PC-3 (cell line): ENCODE data around the gene HSD17B12. TPM values are rescaled to one million over a fixed set of nuclear protein-coding genes. Genes with fewer than 3 reads are reported as not detected.

Experiments used
- ATAC-seq: fragments of 200-7000 bp; cut with Tn5 transposase; 2 replicates; pipeline ENCODE4 v1.9.1; 2020; ENCODE audit warnings: mild to moderate bottlenecking, moderate library complexity
- BruUV-seq: library from RNA; stranded (reverse); fragments of 400-500 nt; replicated peaks from 2 replicates; lab custom pipeline; 2021; lab: Mats Ljungman, UMichigan
- CTCF ChIA-PET: fragments of 300-600 bp; sonication (Branson Sonifier 250); formaldehyde crosslinking; loops from one replicate; lab custom pipeline; 2022; ENCODE audit warnings: antibody characterized with exemption; lab: Charles Lee
- POLR2A ChIA-PET: fragments of 300-600 bp; sonication (Branson Sonifier 250); formaldehyde crosslinking; loops from one replicate; lab custom pipeline; 2022; ENCODE audit warnings: antibody characterized with exemption; ENCODE audit not compliant: unreplicated experiment; lab: Charles Lee
- DNase-seq: peaks from one replicate; pipeline ENCODE4 v3.0.0-alpha.2; 2015
- H2AFZ ChIP-seq: fragments of 300-600 bp; sonication (generic); 2 replicates; pipeline ENCODE4 v1.6.0; 2016; ENCODE audit warnings: antibody characterized with exemption, low read length
- H3F3A ChIP-seq: fragments of 300-600 bp; sonication (generic); one replicate; pipeline ENCODE4 v1.6.0; 2017; ENCODE audit warnings: antibody characterized with exemption, low read length, control low read depth, mild to moderate bottlenecking; ENCODE audit not compliant: unreplicated experiment
- H3K27ac ChIP-seq: fragments of 300-600 bp; sonication (generic); 2 replicates; pipeline ENCODE4 v1.5.1; 2016; ENCODE audit warnings: mild to moderate bottlenecking, low read length
- H3K27me3 ChIP-seq: fragments of 300-600 bp; sonication (generic); 2 replicates; pipeline ENCODE4 v1.6.1; 2016; ENCODE audit warnings: low read length, mixed read lengths
- H3K36me3 ChIP-seq: fragments of 300-600 bp; sonication (generic); 2 replicates; pipeline ENCODE4 v1.6.1; 2016; ENCODE audit warnings: low read depth, mixed run types, low read length, mixed read lengths
- H3K4me1 ChIP-seq: fragments of 300-600 bp; sonication (generic); 2 replicates; pipeline ENCODE4 v1.5.1; 2016; ENCODE audit warnings: low read length; ENCODE audit not compliant: insufficient read depth
- H3K4me2 ChIP-seq: fragments of 300-600 bp; sonication (generic); 2 replicates; pipeline ENCODE4 v1.6.0; 2016; ENCODE audit warnings: low read length
- H3K4me3 ChIP-seq: fragments of 300-600 bp; sonication (generic); 2 replicates; pipeline ENCODE4 v1.5.1; 2016; ENCODE audit warnings: mild to moderate bottlenecking, low read length, mixed read lengths
- H3K79me2 ChIP-seq: fragments of 300-600 bp; sonication (generic); 2 replicates; pipeline ENCODE4 v1.6.1; 2017; ENCODE audit warnings: low read length, mixed read lengths
- H3K9ac ChIP-seq: fragments of 300-600 bp; sonication (generic); 2 replicates; pipeline ENCODE4 v1.6.0; 2016; ENCODE audit warnings: mild to moderate bottlenecking, low read length
- H3K9me2 ChIP-seq: fragments of 300-600 bp; sonication (generic); replicated peaks from 2 replicates; pipeline ENCODE4 v1.6.1; 2016; ENCODE audit warnings: mixed run types, low read length, mixed read lengths
- H3K9me3 ChIP-seq: fragments of 300-600 bp; sonication (generic); 2 replicates; pipeline ENCODE4 v1.6.1; 2016; ENCODE audit warnings: low read length, mixed read lengths
- H4K20me1 ChIP-seq: fragments of 300-600 bp; sonication (generic); 2 replicates; pipeline ENCODE4 v1.6.1; 2016; ENCODE audit warnings: low read length, mixed read lengths
- CTCF ChIP-seq: fragments of 300-600 bp; sonication (generic); conservative IDR thresholded peaks from 2 replicates; pipeline ENCODE4 v1.5.1; 2017; ENCODE audit warnings: antibody characterized with exemption, low read depth, mild to moderate bottlenecking, low read length
- EZH2 ChIP-seq: fragments of 300-600 bp; sonication (generic); IDR thresholded peaks from one replicate; pipeline ENCODE4 v1.6.1; 2017; ENCODE audit warnings: antibody characterized with exemption, mild to moderate bottlenecking, low read length; ENCODE audit not compliant: unreplicated experiment
- EZH2phosphoT487 ChIP-seq: fragments of 300-600 bp; sonication (generic); IDR thresholded peaks from 2 replicates; pipeline ENCODE4 v1.6.1; 2018; ENCODE audit warnings: mild to moderate bottlenecking, antibody characterized with exemption, low read length, borderline replicate concordance
- intact Hi-C: fragments of 100-400 bp; cut with micrococcal nuclease; formaldehyde crosslinking; loops from 2 replicates; pipeline ENCODE4 v1.9.0; 2023
- total RNA-seq: library from RNA; depleted of rRNA; stranded (reverse); fragments of >200 nt; gene quantifications from 2 replicates; pipeline ENCODE4 v1.2.3, GENCODE V29; 2014

Gene HSD17B12
- total RNA-seq, 1 experiment from 2014 or later, result 77.6 TPM

DNA sequence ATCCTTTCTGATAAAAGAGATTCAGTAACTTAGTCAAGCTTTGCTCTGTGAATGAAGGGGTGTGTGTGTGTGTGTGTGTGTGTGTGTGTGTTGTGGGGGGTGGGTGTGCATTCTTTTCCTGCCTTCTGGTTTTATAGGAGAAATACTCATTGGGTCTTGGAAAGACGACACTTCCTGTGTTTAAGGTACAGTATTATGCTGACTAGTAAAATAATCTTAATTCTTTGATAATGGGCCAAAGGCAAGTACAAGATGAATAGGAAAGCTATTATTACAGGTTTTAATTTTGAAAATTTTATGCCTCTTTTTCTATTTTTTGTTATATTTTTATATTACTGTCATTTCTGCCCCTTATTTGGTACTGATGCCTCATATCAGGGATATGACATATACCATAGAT, 26.1 kb downstream of the HSD17B12 start:
- Histone ChIP-seq H3F3A (no peaks in the 10 kb centered on the region), H3K9me2 (no peaks in the 10 kb centered on the region), H3K4me1 (no peaks in the 10 kb centered on the region), H3K9ac (no peak overlapping the region), H3K36me3 (peaks cover 4% of the 10 kb centered on the region; the same call in 1 of the 2 replicates), H2AFZ (no peak overlapping the region), H4K20me1 (peaks cover 6% of the 10 kb centered on the region; the same call in 1 of the 2 replicates), H3K4me2 (no peak overlapping the region), H3K4me3 (no peak overlapping the region), H3K79me2 (peaks cover 78% of the 10 kb centered on the region), H3K9me3 (no peaks in the 10 kb centered on the region), H3K27ac (no peak overlapping the region), H3K27me3 (no peaks in the 10 kb centered on the region)
- TF ChIP-seq EZH2phosphoT487 (no peak), EZH2 (no peak), CTCF (no peak)
- DNase-seq (no peak), ATAC-seq (peak; percentile 40; the same call in 1 of the 2 replicates)
- POLR2A ChIA-PET, result no interaction called here
- intact Hi-C loops, result loop anchor here (10.0 kb wide), 1 partner anchor 132 kb away; no protein-coding TSS in a partner anchor
- BruUV-seq, result no TSS peak
- CTCF ChIA-PET, result no interaction called here

- H3K27me3 ChIP-seq, result no peaks in the 10 kb centered on the region
- no peak overlapping the region for H3K27ac ChIP-seq
- H3K4me2 ChIP-seq, result no peak overlapping the region
- H3K36me3 ChIP-seq, result peaks cover 2% of the 10 kb centered on the region; the same call in 1 of the 2 replicates
- no peaks in the 10 kb centered on the region for H3K9me3 ChIP-seq
- CTCF ChIA-PET, result interaction anchor here (0.7 kb wide), 1 partner anchor 135 kb away, joined by 4 read pairs; no protein-coding TSS in a partner anchor
- H3K4me3 ChIP-seq, result no peak overlapping the region
- no peaks in the 10 kb centered on the region for H3F3A ChIP-seq
- peaks cover 4% of the 10 kb centered on the region; the same call in 1 of the 2 replicates for H3K4me1 ChIP-seq
- peaks cover 6% of the 10 kb centered on the region; the same call in 1 of the 2 replicates for H4K20me1 ChIP-seq
- intact Hi-C loops, result loop anchor here (10.0 kb wide), 1 partner anchor 134 kb away; no protein-coding TSS in a partner anchor
- TF ChIP-seq CTCF (peak; percentile 42; the same call in 1 of the 2 replicates), EZH2phosphoT487 (no peak)
- no TSS peak for BruUV-seq
- H3K9me2 ChIP-seq, result no peaks in the 10 kb centered on the region
- H3K9ac ChIP-seq, result no peak overlapping the region
- POLR2A ChIA-PET, result no interaction called here
- H2AFZ ChIP-seq, result no peak overlapping the region
- H3K79me2 ChIP-seq, result peaks cover 59% of the 10 kb centered on the region
- no peak for ATAC-seq
- peak; percentile 10 for DNase-seq
Observed at GRCh38 chr11:43708776-43709175, 28.2 kb downstream of the HSD17B12 start.

DNA sequence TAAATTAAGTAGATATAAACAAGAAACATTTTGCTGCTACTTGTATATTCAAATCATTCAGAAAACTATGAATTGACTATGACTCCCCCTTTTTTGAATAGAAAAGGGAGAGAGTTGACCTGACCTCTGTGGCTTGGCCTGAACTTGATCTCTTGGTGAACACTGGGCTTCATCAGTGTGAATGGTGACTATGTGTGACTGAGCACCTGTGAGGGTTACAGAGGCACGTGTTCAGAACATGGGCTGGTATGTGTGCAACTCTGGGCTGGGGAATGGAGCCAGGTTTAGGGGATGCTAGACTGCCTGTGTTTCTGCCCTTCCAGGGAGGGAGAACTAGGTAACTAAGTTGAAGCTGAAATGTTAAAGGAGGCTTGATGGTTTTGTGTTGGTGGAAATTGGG, 29.2 kb downstream of the HSD17B12 start:
- Histone ChIP-seq H3K9me2 (no peaks in the 10 kb centered on the region), H3K36me3 (no peaks in the 10 kb centered on the region), H4K20me1 (0 out of 2 replicates have a peak, but pooled peaks cover 6% of the 10 kb centered on the region), H3K4me3 (no peak overlapping the region), H3K9ac (no peak overlapping the region), H3K9me3 (no peaks in the 10 kb centered on the region), H3K4me1 (peaks cover 4% of the 10 kb centered on the region; the same call in 1 of the 2 replicates), H3K27ac (no peak overlapping the region), H3K79me2 (peaks cover 50% of the 10 kb centered on the region), H3K4me2 (no peak overlapping the region), H3K27me3 (no peaks in the 10 kb centered on the region), H3F3A (no peaks in the 10 kb centered on the region), H2AFZ (no peak overlapping the region)
- no TSS peak for BruUV-seq
- POLR2A ChIA-PET, result no interaction called here
- DNase-seq (no peak), ATAC-seq (no peak)
- intact Hi-C loops, result loop anchor here (10.0 kb wide), 1 partner anchor 135 kb away; no protein-coding TSS in a partner anchor
- CTCF ChIA-PET, result no interaction called here
- no peak for TF ChIP-seq CTCF
- TF ChIP-seq EZH2, result no peak
- no peak for TF ChIP-seq EZH2phosphoT487
